NT2/D1 (cell line): ENCODE results near the gene WDR48.

Source experiments
- DNase-seq: peaks from one replicate; pipeline ENCODE4 v3.0.0-alpha.2; 2011; ENCODE audit warnings: low read depth, low spot score
- H3K27me3 ChIP-seq: 2 replicates; pipeline ENCODE4 v1.6.0; 2011; ENCODE audit warnings: mild to moderate bottlenecking; ENCODE audit not compliant: insufficient read length, insufficient read depth
- H3K36me3 ChIP-seq: 2 replicates; pipeline ENCODE4 v1.6.1; 2011; ENCODE audit warnings: mild to moderate bottlenecking, low read length, mixed read lengths; ENCODE audit not compliant: insufficient read depth, insufficient read length
- H3K4me1 ChIP-seq: 2 replicates; pipeline ENCODE4 v1.5.1; 2011; ENCODE audit not compliant: insufficient read depth, insufficient read length
- H3K4me3 ChIP-seq: 2 replicates; pipeline ENCODE4 v1.5.1; 2011; ENCODE audit warnings: low read depth; ENCODE audit not compliant: insufficient read length
- H3K9ac ChIP-seq: 2 replicates; pipeline ENCODE4 v1.6.0; 2011; ENCODE audit warnings: low read depth; ENCODE audit not compliant: insufficient read length
- H3K9me3 ChIP-seq: 2 replicates; pipeline ENCODE4 v1.5.1; 2011; ENCODE audit warnings: mild to moderate bottlenecking, low read length; ENCODE audit not compliant: insufficient read depth
- SUZ12 ChIP-seq: IDR thresholded peaks from 2 replicates; pipeline ENCODE4 v1.6.1; 2011; ENCODE audit not compliant: insufficient read length, insufficient read depth; ENCODE audit errors: extremely low read depth
- YY1 ChIP-seq: IDR thresholded peaks from 2 replicates; pipeline ENCODE4 v1.6.1; 2011; ENCODE audit not compliant: insufficient read length, insufficient read depth
- ZNF274 ChIP-seq: IDR thresholded peaks from 2 replicates; pipeline ENCODE4 v1.6.1; 2011; ENCODE audit warnings: mild to moderate bottlenecking, low read depth, low read length

The WDR48 gene

DNA sequence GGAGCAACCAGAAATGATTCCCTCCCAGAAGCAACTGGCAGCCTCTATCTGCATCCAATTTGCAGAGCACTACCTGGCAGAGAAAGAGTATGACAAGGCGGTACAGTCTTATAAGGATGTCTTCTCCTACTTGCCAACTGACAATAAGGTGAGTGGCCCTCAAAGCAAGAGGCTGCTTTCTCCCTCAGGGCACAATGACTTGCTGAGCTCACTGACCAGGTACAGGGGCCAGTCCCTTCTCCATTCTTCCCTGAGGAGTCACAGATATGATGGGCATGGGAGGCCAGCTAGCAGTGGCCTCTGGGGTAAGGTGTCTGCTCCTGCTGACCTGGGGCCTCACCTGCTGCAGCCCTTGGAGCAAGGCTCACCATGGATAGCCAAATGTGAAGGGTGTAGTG lies 81.3 kb downstream of the WDR48 start:
- Histone ChIP-seq H3K9me3 (no peaks in the 10 kb centered on the region), H3K4me1 (no peaks in the 10 kb centered on the region)
- TF ChIP-seq YY1, result no peak

DNA sequence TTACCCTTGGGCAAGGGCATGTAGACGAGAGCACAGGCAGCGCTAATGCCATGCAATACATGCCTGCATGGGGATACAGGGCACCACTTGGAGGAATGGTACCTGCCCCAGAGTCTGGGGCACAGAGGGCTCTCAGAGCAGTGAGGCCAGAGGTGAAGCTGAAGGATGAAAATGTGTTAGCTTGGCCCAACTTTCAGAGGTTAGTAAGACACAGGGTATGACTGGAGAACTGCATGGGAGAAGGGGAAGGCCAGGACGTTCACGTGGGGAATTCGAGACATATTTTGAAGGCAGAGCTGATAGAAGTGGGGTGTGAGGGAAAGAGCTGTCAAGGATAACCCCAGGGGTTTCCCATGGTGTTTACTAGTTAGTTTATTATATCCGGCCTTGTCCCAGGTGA lies 82.0 kb downstream of the WDR48 start:
- H3K36me3 ChIP-seq, result no peaks in the 10 kb centered on the region
- H3K4me1 ChIP-seq, result no peaks in the 10 kb centered on the region
- no peak overlapping the region for H3K9ac ChIP-seq
- DNase-seq, result no peak
- H3K9me3 ChIP-seq, result no peaks in the 10 kb centered on the region
- TF ChIP-seq SUZ12 (no peak), YY1 (no peak), ZNF274 (no peak)
- H3K27me3 ChIP-seq, result no peaks in the 10 kb centered on the region
- H3K4me3 ChIP-seq, result no peak overlapping the region

More for the DNA sequence above, 81.3 kb downstream of the WDR48 start:
- Histone ChIP-seq H3K36me3 (no peaks in the 10 kb centered on the region), H3K4me3 (no peak overlapping the region), H3K9ac (no peak overlapping the region), H3K27me3 (no peaks in the 10 kb centered on the region)
- DNase-seq, result no peak

DNA sequence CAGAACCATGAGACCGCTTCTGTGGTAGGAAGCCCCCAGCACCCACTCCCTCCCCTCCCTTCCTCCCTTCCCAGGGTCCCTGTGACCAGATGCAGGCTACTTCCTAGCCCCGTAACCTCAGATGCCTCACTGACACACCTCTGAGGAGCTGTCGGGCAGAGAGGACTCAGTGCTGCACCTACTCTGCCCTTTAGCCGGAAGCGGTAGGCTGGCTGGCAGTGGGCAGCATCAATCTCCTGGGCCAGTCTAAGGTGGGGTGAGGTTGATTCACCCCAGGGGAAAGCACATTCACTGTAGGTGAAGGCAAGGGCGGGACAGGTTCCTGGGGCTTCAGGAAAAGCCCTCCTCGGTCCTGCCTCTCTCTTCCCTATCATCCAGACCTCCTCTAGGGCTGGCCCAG lies 82.5 kb downstream of the WDR48 start:
- H3K4me1 ChIP-seq, result no peaks in the 10 kb centered on the region
- no peak overlapping the region for H3K4me3 ChIP-seq
- H3K9me3 ChIP-seq, result no peaks in the 10 kb centered on the region
- no peak overlapping the region for H3K9ac ChIP-seq
- peaks cover under 1% of the 10 kb centered on the region for H3K36me3 ChIP-seq
- DNase-seq, result no peak
- H3K27me3 ChIP-seq, result no peaks in the 10 kb centered on the region
- TF ChIP-seq SUZ12 (no peak), YY1 (no peak), ZNF274 (no peak)

DNA sequence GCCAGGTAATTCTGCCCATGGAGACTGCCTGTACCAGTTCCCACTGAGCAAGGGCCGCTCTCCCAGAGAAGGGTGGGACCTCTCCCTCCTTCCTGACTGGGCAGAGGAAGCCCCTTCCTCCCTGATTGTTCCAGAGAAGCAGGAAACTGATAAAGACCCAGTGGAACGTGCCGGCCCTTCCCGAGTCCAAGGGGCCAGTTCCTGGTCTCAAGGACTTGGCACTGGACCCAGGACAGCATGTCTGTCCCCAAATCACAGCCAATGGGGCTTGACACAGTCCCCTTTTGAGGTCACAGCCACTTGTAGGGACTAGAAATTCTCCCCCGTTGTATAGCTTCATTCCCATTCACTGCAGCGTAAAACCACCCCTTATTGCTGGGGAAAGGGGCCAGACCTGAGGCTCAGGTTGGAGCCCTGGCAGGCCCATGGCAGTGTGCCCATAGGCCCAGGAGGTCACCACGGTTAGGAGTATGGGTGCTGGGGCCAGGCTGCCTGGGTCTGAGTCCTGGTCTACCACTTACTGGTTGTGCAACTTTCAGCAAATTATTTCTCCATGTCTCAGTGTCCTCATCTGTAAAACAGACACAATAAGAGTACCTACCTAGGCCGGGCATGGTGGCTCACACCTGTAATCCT lies 83.5 kb downstream of the WDR48 start:
- DNase-seq, result no peak

DNA sequence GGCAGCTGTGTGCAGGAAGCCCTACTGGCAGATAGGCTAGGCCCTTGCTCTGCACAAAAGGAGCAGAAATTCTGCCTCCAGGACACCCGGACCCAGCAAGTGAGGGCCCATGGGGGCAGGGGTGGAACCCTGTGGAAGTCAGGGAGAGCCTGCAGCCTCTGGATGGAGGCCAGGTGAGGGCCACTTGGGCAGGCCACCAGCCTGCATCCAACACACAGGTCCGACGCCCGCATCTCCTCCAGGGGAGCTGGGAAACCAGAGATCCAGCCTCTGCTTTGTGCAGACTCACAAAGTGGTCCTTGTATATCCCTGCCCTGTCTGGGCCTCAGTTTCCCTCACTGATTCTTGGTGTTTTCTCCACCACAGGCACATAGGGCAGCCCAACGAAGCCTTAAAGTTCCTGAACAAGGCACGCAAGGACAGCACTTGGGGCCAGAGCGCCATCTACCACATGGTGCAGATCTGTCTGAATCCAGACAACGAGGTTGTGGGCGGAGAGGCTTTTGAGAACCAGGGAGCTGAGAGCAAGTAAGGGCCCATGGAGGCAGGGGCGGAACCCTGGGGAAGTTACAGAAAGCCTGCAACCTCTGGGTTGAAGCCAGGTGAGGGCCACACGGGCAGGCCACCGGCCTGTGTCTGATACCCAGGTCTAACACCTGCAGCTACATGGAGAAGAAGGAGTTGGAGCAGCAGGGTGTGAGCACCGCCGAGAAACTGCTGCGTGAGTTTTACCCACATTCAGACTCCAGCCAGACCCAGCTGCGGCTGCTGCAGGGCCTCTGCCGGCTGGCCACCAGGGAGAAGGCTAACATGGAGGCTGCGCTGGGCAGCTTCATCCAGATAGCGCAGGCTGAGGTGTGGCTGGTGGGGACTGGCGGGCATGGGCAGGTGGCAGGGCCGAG lies 85.0 kb downstream of the WDR48 start:
- Histone ChIP-seq H3K4me1 (no peaks in the 10 kb centered on the region), H3K9ac (no peak overlapping the region), H3K9me3 (no peaks in the 10 kb centered on the region), H3K4me3 (no peak overlapping the region), H3K36me3 (peaks cover 23% of the 10 kb centered on the region), H3K27me3 (no peaks in the 10 kb centered on the region)
- no peak for TF ChIP-seq SUZ12
- TF ChIP-seq ZNF274, result no peak
- no peak for TF ChIP-seq YY1
- no peak for DNase-seq

More for the DNA sequence above, 83.5 kb downstream of the WDR48 start:
- peaks cover 8% of the 10 kb centered on the region for H3K36me3 ChIP-seq
- no peaks in the 10 kb centered on the region for H3K27me3 ChIP-seq
- H3K9ac ChIP-seq, result no peak overlapping the region
- no peaks in the 10 kb centered on the region for H3K9me3 ChIP-seq
- H3K4me1 ChIP-seq, result no peaks in the 10 kb centered on the region
- H3K4me3 ChIP-seq, result no peak overlapping the region
- no peak for TF ChIP-seq SUZ12
- TF ChIP-seq YY1, result no peak
- TF ChIP-seq ZNF274, result no peak

DNA sequence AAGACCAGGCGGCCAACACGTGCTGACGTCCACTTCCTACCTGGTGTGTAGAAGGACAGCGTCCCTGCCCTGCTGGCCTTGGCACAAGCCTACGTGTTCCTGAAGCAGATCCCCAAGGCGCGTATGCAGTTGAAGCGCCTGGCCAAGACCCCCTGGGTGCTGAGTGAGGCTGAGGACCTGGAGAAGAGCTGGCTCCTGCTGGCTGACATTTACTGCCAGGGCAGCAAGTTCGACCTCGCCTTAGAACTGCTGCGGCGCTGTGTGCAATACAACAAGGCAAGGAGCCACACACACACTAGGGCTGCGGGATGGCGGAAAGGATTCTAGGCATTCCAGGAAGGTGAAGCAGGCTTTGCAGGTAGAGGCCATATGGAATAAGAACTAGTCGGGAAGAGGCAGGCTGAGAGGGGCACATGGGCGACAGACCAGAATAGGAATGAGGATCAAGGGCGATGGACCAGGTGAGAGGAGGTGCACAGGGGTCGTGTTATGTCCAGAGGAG lies 85.7 kb downstream of the WDR48 start:
- DNase-seq, result no peak
- no peak for TF ChIP-seq YY1
- TF ChIP-seq SUZ12, result no peak
- no peak for TF ChIP-seq ZNF274
- Histone ChIP-seq H3K9me3 (no peaks in the 10 kb centered on the region), H3K9ac (no peak overlapping the region), H3K4me1 (no peaks in the 10 kb centered on the region), H3K36me3 (peaks cover 30% of the 10 kb centered on the region), H3K4me3 (no peak overlapping the region), H3K27me3 (no peaks in the 10 kb centered on the region)

DNA sequence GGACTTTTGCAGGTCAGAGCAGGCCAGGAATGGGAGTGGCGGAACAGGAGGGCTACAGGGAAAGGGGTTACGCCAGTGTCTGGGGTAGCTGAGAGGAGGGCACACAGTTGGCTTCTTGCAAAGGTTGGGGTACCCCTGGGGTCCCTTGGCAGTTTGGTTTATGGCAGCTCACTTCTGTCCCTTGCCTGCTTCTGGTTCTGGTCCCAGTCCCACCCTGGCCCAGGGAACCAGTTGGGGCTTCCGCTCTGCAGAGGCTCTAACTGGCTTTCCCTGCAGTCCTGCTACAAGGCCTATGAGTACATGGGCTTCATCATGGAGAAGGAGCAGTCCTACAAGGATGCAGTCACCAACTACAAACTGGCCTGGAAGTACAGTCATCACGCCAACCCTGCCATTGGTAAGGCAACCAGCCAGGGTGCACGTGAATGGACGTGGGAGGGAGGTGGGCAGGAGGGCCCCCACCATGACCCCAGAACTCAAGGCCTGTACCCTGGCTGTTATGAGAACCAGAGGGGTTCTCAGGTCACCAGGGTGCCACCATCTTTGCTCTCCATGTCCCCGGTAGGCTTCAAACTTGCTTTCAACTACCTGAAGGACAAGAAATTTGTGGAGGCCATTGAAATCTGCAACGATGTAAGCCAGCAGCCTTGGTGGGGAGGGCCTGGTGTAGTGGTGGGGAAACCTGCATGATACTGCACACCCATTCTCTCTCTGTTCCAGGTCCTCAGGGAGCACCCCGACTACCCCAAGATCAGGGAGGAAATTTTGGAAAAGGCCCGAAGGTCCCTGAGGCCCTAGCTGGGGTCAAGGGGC lies 86.4 kb downstream of the WDR48 start:
- H3K9ac ChIP-seq, result no peak overlapping the region
- no peaks in the 10 kb centered on the region for H3K4me1 ChIP-seq
- no peak for TF ChIP-seq ZNF274
- no peak for TF ChIP-seq SUZ12
- no peak for TF ChIP-seq YY1
- no peaks in the 10 kb centered on the region for H3K9me3 ChIP-seq
- DNase-seq, result no peak
- H3K36me3 ChIP-seq, result peaks cover 37% of the 10 kb centered on the region
- no peaks in the 10 kb centered on the region for H3K27me3 ChIP-seq
- no peak overlapping the region for H3K4me3 ChIP-seq
